Measurements from ENCODE around the gene BCAS3.

DNA sequence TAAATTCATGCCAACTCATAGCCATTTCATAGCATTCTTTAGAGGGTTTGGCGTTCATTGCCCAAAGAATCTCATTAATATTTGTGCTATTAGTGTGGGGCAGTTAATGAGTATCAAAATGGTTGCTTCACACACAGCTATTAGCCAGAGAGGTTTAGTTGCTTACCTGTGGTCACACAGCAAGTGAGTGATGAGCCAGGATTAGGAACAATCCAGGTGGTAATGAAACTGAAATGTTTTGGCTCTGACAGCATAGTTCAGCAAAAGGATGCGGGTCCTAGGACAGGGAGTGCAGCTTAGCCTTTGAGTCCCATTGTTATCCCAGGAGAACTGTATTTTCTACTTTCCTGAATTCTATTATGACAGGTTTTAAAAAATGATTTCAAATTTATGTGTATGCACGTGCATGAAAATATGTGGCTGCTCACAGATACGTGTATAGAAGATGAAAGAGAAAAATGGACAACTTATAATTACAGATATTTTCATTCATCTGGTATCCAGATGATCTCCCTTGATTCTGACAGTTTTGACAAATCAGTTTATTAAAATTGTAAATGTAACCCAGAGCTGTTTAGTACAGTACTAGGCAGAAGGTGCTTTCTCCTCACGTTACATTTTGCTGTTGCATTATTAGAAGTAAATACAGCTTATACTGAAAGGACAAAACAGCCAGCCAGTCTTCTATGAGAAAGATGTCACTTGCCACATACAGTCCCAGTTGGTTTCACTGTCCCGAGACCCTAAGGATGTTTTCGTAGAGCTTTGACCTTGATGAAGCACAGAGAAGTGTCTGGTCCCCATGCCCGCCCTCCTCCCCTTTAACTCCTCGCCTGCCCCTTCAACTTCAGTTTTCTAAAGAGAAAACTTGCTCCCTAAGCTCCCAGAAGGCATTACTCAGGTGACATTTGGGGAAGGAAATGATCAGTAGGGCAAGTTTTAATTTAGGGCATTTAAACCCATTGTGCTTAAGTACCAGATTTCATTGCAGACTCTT is 622.2 kb downstream of the BCAS3 start:
- TF ChIP-seq POLR2A (IDR thresholded peaks at IDR 0.05; ENCODE audit: low read length) (no peak), GATA1 (IDR thresholded peaks at IDR 0.05; ENCODE audit: low read depth, low read length) (no peak)

Data from erythroblast (primary cell).